GM21723 (cell line): ENCODE measurements around the gene B9D1.
"Not testable (repeated sequence)": the region's sequence is repeated elsewhere in the genome, so short reads cannot be mapped to it uniquely, and the experiment has no call there.

Source experiments
- ATAC-seq: cut with Tn5 transposase; IDR thresholded peaks from one replicate; pipeline ENCODE4 v1.9.1; 2021; ENCODE audit warnings: mild to moderate bottlenecking, moderate library complexity; ENCODE audit not compliant: unreplicated experiment

The B9D1 gene

GRCh38 chr17:19360772-19361171 lies 1.8 kb downstream of the B9D1 start:
- ATAC-seq: no peak

DNA sequence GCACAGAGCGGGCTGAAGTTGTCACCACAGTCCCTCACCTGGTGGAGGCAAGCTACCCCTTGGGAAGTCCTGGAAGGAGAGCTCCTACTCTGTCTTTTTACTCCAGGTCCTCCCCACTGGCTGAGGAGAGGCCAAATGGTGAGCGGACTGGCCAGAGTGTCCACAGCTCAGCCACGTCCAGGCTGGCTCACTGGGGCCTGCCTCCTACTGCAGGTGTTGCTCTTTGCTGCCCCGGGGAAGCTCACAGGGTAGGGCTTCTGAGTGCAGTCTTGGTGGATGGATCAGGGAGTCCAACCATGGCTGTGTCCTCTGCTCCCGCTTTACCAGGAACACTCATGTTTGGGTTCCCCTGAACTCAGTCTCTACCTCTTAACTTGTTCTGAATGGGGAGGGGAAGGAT lies 2.7 kb downstream of the B9D1 start:
- ATAC-seq: no peak

DNA sequence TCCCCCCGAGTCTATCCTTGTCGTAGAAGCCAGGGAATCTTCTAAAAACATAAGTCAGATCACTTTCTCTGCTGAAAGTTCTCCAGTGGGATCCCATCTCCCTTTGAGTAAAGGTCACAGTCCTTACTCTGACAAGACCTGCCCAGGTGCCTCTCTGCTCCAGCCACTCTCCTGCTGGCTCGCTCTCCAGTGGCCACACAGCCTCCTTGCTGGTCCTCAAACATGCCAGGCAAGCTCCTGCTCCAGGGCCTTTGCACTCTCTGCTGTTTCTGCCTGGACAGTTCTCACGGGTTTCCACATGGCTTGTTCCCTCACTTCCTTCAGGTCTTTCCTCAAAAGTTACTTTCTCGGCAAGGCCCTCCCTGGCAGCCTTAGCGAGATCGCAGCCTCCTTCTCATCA lies 3.4 kb downstream of the B9D1 start:
- ATAC-seq: no peak

- no peak for ATAC-seq
Measured at GRCh38 chr17:19357761-19358160, 4.8 kb downstream of the B9D1 start.

DNA sequence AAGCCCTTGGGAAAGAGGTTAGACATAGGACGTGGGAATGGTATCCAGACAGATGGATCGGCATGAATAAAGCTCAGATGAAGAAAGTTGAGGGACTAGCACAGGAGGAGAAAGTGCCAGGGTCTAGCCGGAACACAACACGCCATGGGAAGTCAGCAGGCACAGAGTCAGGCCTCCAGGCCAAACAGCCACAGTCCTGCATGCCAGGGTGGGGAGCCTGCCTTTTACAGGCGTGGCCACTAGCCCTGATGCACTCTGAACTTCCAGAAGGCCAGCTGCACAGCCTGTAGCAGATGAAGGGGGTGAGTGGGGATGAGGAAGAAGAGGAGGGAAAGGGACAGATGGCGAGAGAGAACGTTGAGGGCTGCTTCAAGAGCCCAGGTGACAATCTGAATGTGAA lies 5.2 kb downstream of the B9D1 start:
- ATAC-seq: no peak

DNA sequence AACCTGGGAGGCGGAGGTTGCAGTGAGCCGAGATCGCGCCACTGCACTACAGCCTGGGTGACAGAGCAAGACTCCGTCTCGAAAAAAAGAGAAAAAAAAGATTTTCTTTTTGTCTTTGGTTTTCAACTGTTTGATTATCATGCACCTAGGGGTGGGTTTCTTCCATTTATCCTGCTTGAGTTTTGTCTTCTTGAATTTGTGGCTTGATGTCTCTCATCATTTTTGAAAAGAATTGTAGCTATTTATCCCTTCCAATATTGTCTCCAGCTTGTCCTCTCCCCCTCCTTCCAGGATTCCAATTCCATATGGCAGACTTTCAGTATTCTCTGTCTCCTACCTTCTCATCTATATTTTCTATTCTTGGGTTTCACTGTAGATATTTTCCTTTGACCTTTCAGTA lies 7.8 kb downstream of the B9D1 start:
- no peak for ATAC-seq

GRCh38 chr17:19353401-19353800 lies 9.1 kb downstream of the B9D1 start:
- not testable (repeated sequence) for ATAC-seq

GRCh38 chr17:19348806-19349205 lies 13.7 kb downstream of the B9D1 start:
- ATAC-seq: no peak

DNA sequence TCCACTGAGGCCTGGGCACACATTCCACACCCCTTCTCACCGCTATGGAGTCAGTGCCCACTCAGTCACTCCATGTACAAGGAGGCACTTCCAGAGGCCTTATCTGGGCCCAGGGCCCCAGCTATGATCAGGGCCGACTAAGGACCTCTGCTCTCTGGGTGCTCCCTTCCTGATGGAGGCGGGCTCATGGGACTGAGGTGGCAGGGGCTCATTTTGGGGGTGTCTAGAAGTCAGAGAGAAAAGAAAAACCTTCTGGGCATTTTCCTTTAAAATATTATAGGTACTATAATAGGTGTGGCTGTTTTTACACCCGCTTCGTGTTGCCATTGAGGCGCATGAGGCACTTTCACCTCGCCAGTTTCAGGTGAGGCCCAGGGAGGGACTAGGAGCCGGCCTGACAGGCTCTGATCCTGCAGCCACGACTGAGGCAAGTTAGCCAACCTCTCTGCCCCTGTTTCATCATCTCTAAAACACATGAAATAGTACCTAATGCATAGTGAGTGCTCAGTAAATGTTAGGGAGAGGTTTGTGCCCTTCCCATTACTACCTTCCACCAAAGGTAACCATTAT lies 14.4 kb downstream of the B9D1 start:
- ATAC-seq: no peak

GRCh38 chr17:19347323-19348080 lies 15.0 kb downstream of the B9D1 start:
- no peak for ATAC-seq

GRCh38 chr17:19346351-19347255 lies 15.9 kb downstream of the B9D1 start:
- no peak for ATAC-seq

DNA sequence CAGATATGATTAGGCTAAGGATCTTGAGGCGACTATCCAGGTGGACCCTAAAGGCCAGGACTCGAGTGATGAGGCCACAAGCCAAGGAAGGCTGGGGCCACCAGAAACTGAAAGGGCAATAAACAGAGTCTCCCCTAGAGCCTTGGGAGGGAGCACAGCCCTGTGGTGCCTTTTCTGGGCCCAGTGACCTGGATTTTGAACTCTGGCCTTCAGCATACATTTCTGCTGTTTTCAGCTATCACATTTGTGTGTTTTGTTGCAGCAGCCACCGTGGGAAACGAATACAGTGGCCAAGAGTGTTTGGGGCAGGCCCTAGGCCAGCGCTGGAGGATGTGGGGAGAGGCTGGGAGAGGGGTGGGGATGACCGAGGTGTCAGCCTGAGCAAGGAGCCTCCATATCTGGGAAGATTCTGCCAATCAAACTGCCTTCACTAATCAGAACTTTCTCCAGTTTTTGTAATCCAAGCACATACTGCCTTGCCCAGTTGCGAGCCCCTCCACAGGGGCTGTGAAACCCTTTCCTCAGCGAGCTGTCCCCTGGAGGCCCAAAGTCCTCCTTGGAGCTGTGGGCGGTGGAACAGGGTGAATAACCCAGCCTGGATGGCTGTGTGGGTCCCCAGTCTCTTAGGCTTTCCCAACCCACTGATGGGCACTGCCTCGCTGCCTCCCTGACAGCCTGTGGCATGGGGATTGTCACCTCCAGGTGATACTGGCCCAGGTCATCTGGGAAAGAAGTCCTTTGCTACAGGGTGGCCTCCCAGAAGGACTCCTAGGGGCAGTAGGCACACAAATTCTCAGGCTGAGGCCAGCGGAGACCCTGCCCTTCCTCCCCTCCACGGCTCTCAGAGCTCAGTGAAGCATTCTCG lies 16.8 kb downstream of the B9D1 start:
- no peak for ATAC-seq

DNA sequence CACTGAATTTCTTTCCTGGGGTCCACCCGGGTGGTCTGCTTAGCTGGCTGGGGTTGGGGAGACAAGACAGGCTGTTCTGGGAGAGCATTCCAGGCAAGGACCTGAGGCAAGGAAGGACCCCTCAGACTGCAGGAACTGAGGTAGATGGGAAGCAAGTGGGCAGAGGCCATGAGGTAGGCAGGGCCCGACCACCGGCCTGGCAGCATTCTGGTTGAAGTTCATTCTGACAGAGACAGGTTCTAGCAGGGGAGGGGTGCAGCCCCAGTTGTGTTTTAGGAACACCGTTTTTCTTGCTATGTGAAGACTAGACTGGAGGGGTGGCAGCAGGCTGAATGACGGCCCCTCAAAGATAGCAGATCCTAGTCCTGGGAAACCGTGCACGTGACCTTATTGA lies 17.5 kb downstream of the B9D1 start:
- ATAC-seq: no peak

- ATAC-seq: no peak
Measured at GRCh38 chr17:19344311-19345066, 18.0 kb downstream of the B9D1 start.

GRCh38 chr17:19343671-19344151 lies 18.8 kb downstream of the B9D1 start:
- no peak for ATAC-seq

DNA sequence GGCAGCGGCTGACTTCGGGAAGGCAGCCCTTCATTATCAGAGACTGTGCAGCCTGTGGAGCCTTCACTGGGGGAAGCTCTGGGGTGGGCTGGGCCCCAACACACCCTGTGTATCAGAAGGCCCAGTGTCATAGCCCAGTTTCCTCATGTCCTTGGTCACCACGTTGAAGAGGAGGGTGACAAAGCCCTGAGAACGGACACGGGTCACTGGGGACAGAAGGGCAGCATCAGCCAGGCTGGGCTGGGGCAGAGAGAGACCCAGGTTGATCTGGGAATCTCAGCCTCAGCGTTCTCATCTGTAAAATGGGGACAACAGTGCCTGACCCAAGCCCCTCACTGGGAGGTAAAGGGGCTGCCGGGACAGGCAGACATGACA lies 19.3 kb downstream of the B9D1 start:
- no peak for ATAC-seq

- no peak for ATAC-seq
Measured at GRCh38 chr17:19342611-19343255, 19.8 kb downstream of the B9D1 start.

DNA sequence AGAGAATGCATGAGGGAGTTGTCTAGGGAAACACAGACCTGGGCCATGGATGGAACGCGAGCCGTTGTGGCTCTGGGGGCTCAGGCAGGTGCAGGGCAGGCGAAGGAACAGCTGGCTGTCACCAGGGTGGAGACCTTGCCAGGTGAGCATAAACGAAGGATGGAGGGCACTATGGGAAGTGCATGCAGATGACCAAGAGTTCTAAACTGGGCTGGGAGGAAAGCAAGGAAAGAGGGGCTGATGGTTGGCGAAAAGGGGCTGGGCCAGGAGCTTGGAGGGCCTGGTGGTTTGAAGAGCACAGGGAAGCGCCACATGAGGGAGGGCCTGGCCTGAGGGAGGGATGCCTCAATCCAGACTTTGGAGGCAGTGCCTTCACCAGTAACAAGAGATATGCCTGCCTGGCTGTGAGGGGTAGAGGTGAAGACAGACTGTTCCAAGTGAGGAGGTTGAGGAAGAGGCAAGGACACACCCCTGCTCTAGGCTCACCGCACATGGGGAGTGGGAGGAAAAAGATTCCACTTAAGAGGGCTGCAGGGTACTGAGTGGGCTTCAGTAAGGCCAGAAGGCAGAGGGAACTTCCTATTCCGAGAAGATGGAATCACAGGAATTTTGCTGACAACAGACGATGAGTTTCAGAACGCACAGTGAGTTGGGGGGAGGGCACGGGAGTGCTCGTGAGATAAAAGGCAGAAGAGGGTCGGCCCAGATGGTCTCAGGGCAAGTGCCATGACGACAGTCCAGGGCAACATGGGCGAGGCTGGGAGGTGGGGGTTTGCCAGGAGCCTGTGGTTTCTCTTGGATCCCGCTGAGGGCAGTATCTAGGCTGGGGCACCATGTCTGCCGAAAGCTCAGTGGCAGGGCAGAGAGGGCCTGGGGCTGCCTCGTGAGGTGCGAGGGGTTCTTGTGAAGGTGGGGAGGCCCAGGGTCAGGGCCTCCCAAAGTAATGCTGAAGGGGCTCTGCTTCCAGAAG lies 20.6 kb downstream of the B9D1 start:
- no peak for ATAC-seq
